RPMI8226 (cell line): ENCODE results near the gene JMJD7.
A peak's percentile ranks its signal among the peaks of the same experiment; 100 is the strongest.
"Not testable (repeated sequence)": the region's sequence is repeated elsewhere in the genome, so short reads cannot be mapped to it uniquely, and the experiment has no call there.

ENCODE experiments used
- DNase-seq: peaks from one replicate; pipeline ENCODE4 v3.0.0-alpha.2; 2015

Gene JMJD7

DNA sequence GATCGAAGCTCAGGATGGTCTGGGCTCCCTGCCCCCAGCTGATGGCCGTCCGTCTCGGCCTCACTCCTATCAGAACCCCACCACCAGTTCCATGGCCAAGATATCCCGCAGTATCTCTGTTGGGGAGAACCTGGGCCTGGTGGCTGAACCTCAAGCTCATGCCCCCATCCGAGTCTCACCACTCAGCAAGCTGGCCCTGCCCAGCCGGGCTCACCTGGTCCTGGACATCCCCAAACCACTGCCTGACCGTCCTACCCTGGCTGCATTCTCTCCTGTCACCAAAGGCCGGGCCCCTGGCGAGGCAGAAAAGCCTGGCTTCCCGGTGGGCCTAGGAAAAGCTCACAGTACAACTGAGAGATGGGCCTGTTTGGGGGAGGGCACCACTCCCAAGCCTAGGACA, 4.4 kb upstream of the JMJD7 start:
- no peak for DNase-seq

DNA sequence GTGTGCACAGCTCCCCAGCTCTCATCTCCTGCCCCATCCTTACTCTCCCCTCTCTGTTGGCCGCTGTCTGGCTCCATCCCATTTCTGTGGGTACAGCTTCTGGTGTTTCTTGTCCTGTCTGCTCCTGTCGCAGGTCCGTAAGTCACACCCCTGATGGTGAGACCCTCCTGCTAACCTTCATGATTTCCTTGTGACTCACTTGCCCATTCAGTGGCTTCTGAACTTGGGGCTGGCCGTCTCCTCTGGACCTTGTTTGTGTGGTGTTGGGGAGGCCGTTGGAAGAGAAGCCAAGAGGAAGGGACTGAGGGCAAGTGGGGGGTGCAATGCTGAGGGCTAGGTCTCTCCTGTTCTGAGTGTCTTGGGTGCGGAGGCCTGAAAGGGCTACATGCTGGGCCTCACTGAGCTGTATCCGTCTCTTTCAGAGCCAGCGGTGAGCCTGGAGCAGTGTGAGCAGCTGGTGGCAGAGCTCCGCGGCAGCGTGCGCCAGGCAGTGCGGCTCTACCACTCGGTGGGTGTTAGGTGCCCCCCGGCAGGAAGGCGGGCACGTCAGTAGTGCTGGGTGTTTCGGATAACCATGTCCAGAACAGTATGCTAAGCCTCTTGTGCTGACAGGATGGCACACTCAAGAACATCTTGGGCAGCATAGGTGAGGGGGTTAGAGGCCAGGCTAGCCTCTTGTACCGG, 3.7 kb upstream of the JMJD7 start:
- DNase-seq: no peak

DNA sequence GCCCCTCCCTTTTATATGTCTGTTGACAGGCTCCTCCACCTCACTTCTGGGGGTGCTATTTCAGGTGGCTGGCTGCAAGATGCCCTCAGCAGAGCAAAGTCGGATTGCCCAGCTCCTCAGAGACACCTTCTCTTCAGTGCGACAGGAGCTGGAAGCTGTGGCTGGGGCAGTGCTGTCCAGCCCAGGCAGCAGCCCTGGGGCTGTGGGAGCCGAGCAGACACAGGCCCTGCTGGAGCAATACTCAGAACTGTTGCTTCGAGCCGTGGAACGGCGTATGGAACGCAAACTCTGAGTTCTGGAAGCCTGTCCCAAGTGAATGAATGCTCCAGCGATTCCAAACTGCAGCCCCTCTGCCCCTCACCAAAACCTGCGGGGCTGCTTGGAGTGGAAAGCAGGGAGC, 2.7 kb upstream of the JMJD7 start:
- DNase-seq: no peak

DNA sequence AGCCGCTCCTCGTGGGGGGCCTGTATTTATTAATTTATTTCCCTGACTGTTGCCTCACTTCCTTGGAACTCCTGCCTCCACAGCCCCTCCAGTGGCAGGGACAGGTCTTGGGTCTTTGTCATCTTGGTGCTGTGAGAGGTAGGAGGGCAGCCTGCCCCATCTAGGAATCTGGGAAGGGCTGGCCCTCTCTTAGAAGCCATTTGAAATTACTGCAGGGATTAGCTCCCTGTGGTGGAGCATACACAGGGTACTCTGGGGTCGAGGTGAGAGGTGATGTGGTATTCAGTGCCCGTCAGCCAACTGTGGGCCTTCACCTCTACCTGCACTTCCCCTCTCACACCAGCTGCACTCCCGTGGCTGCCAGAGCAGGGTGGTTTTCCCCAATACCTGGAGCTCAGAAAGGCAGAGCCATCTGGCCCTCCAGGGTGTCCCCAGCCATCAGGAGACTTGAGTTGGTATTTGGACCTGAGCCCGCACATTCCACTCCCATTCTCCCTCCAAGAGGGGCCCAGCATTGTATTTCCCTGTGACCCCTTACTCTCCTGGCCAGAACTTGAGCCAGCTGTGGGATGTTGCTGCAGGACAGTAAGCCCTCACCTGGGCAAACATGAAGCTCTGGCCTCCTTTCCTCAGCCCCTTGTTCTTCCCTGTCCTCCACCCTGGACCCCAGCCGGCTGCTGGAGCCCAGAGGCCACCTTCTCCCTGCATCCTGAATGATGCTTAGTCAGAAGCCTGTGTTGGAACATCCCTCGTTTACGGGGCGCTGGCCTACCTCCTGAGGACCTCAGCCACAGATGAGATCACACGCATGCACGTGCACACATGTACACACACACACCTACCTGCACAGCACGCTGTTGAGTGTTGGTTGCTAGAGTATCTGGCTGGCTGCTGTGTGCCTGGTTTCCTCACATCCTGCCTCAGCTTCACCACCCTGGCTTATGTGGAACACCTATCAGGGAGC, 2.0 kb upstream of the JMJD7 start:
- peak; percentile 21 for DNase-seq

- DNase-seq: no peak
Observed at GRCh38 chr15:41827290-41827879, 507 bp upstream of the JMJD7 start.

DNA sequence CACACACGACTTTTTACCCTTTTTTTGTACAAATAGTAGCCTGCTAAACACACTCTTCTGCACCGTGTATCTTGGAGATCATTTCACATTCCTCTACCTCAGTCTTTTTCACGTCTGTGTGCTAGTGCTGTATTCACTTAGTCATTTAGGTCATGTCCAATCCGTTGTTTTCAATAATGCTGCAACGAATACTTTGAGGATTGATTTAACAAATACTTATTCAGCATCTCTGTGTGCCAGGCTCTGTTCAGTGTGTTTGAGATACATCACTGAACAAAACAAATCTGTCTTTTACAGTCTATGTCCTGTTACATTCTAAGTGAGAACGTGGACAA, 882 bp downstream of the JMJD7 start:
- DNase-seq: no peak

DNA sequence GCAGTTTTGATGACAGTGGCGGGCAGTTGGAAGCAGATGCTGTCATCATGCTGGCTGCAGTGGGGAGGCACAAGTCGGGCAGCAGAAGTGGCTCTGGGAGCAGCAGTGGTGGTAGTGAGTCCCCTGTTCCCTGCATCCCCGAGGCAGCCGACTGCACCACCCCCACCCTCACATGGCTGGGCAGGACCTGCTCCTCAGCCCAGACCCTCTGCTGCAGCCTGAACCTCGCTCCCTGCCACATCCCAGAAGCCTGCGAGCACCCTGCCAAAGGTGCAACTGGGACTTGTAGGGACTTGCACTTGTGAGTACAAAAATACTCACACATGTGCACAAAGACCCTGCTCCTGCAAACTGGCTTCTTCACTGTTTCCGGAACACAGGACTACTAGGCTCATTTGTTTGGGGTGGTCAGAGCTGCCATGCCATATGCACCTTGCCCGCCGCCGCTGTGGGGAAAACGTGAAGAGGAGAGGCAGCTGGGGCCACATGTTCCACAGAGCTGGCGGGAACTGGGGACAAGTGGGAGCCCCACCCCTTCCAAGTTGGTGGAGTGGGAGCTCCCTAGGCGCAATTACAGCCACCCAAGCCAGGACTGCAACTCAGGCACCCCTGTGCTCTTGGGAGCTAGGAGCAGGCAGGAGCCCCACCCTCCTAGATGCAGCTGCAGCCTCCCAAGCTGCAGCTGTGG, 2.2 kb downstream of the JMJD7 start:
- no peak for DNase-seq

- DNase-seq: not testable (repeated sequence)
Observed at GRCh38 chr15:41831291-41831690, 3.4 kb downstream of the JMJD7 start.

DNA sequence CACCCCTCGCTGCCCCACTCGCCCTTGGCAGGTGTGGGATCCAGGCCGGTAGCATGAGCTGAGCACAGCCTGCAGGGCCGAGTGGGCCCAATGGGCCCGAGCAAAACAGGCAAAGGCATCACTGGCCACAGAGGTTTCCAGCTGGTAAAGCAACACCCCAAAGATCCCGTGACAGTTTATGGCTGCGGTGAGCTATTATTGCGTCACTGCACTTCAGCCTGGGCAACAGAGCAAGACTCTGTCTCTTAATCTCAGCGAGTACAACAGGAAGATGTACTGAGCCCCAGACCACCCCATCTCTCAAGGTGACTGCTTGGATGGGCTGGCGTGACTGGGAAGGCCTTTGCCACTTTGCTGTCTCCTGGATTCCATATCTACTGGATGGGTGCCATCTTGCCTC, 4.3 kb downstream of the JMJD7 start:
- no peak for DNase-seq

GRCh38 chr15:41832875-41833274, 5.0 kb downstream of the JMJD7 start:
- no peak for DNase-seq

- no peak for DNase-seq
Observed at GRCh38 chr15:41834096-41834495, 6.2 kb downstream of the JMJD7 start.

DNA sequence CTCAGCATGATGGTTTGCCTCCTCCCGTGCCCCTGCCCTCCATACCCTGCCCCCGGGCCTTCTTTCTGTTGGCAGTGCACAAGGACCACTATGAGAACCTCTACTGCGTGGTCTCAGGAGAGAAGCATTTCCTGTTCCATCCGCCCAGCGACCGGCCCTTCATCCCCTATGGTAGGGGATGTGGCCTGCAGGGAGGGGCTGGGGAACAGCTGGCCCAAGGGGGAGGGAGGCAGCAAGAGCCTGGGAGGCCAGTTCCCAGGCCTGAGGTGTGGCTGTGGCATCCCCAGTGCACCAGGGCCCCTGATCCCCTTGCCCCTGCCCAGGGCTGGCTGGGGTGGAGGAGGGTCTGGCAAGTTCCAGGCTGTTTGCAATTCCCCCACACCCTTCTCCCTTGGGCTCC, 8.2 kb downstream of the JMJD7 start:
- no peak for DNase-seq

DNA sequence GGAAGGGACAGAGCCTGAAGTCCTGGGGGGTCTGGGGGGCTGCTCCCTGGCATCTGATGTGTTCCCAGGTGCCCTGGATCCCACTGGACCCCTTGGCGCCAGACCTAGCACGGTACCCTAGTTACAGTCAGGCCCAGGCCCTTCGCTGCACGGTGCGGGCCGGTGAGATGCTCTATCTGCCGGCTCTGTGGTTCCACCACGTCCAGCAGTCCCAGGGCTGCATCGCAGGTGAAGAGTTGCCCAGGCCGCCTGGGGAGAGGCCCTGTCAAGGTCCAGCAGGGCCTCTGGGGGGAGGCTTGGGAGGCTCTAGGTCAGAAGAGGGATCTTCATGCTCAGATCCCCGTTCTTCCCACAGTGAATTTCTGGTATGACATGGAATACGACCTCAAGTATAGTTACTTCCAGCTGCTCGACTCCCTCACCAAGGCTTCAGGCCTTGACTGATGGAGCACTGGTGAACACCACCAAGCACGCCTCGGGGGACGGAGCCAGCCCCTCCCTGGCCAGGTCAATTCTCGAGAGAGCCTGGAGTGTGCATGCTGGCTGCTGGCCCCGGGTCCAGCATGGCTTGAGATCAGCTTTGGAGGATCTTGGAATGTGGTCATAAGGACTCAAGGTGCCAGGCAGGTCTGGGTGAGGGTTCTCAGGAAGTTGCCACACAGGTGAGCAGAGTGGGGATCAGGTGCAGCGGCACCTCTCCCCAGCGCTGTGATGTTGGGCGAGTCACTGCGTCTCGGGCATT, 9.0 kb downstream of the JMJD7 start:
- DNase-seq: no peak

GRCh38 chr15:41838400-41838897, 10.6 kb downstream of the JMJD7 start, which contains the start of gene PLA2G4B:
Gene PLA2G4B, plus strand, starts transcription at chr15:41838847. Its CDS starts 67 bp downstream, at chr15:41838914.
- DNase-seq: no peak

- no peak for DNase-seq
Observed at GRCh38 chr15:41839781-41840491, 12.0 kb downstream of the JMJD7 start.

DNA sequence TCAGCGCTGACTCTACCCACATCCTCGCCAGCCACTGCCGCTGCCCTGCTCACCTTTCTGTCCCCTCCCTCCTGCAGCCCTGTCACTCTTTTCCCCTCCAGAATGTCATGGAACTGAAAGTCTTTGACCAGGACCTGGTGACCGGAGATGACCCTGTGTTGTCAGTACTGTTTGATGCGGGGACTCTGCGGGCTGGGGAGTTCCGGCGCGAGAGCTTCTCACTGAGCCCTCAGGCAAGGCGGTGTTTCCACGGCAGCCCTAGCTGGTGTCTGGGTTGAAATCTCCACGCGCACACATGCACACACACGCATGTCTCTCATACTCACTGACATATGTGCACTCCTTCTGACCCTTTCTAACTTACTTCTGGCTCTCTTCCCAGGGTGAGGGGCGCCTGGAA, 12.8 kb downstream of the JMJD7 start:
- DNase-seq: no peak

GRCh38 chr15:41841131-41841530, 13.2 kb downstream of the JMJD7 start:
- DNase-seq: no peak

- DNase-seq: no peak
Observed at GRCh38 chr15:41842229-41842628, 14.3 kb downstream of the JMJD7 start.

DNA sequence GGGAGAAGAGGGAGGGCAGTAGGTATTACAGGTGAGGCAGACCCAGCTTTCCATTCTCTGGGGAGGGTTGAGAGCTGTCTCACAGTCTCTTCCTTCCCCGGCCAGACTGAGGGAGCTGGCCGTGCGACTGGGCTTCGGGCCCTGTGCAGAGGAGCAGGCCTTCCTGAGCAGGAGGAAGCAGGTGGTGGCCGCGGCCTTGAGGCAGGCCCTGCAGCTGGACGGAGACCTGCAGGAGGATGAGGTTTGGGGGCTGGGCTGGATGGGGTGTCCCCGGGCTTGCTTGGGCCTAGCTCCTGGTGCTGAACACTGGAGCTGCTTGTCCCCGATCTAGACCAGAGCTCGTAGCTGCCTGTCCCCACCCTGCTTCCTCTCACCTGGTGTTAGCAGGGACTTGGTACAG, 15.7 kb downstream of the JMJD7 start:
- no peak for DNase-seq

DNA sequence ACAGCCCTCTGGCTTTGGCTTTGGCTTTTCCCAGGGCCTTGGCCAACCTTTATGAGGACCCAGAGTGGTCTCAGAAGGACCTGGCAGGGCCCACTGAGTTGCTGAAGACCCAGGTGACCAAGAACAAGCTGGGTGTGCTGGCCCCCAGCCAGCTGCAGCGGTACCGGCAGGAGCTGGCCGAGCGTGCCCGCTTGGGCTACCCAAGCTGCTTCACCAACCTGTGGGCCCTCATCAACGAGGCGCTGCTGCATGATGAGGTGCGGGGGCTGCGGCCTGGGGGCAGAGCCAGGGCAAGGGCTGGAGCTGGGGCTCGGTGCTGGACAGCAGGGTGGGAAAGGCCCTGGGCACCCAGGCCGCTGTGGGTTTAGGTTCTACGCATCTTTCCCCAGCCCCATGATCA, 16.9 kb downstream of the JMJD7 start:
- no peak for DNase-seq

DNA sequence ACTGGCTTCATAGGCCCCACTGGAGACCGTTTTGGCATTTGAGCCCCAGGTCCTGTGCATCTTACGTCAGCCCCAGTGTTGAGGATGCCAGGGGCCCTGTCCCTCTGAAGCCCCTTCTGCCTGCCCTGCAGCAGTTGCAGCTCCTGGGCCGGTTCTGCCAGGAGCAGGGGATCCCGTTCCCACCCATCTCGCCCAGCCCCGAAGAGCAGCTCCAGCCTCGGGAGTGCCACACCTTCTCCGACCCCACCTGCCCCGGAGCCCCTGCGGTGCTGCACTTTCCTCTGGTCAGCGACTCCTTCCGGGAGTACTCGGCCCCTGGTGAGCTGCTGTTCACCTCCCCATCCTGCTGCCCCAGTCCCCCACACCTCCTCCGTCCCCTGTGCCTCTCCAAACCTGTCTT, 19.3 kb downstream of the JMJD7 start:
- DNase-seq: no peak

DNA sequence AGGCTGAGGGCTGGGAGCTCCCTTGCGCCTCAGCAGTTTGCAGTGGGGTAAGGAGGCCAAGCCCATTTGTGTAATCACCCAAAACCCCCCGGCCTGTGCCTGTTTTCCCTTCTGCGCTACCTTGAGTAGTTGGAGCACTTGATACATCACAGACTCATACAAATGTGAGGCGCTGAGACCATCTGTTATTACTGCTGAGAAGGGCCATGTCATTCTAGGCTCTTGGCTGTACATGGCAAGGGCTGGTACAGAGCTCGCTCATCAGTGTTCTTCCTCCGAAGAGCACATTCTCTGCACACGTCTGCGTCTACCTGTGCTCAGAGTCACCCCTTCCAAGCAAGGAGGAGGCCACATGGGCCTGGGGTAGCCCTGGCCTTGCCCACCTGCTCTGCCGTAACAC, 20.1 kb downstream of the JMJD7 start:
- DNase-seq: no peak
